C1 segment of cervical spinal cord (tissue), 14 donors: ENCODE data around the gene FOXJ1.
"Not testable (repeated sequence)": the region's sequence is repeated elsewhere in the genome, so short reads cannot be mapped to it uniquely, and the experiment has no call there.

Experiments used
- DNase-seq, 14 donors: peaks; one replicate each; lab custom pipeline; 2025; lab: John Stamatoyannopoulos, UW

Gene FOXJ1

GRCh38 chr17:76141212-76142038 is at the start of gene FOXJ1:
Gene FOXJ1 (minus strand): TSS chr17:76141245. CDS start chr17:76140395, 850 bp downstream.
- DNase-seq: peak in 13 of 14 donors; percentile 31 to 87 (median 74)

GRCh38 chr17:76189741-76190140 is 48.7 kb upstream of the FOXJ1 start:
- no peak for DNase-seq

DNA sequence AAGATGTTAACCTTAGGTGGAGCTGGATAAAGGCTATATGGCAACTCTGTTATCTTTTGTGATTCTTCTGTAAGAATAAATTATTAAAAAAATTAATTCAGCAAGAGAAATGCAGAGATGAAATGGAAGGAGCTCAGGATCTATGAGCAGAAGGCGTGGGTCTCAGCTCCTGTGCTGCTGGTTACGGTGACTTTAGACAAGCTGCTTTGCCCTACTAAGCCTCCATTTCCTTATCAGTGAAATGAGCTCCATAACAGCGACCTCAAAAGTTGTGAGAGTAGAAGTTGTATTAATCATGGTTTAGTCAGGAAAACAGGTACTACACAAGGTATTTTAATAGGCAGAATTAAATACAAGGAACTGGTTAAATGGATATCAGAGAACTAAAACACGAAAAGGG is 48.2 kb upstream of the FOXJ1 start:
- DNase-seq: no peak

DNA sequence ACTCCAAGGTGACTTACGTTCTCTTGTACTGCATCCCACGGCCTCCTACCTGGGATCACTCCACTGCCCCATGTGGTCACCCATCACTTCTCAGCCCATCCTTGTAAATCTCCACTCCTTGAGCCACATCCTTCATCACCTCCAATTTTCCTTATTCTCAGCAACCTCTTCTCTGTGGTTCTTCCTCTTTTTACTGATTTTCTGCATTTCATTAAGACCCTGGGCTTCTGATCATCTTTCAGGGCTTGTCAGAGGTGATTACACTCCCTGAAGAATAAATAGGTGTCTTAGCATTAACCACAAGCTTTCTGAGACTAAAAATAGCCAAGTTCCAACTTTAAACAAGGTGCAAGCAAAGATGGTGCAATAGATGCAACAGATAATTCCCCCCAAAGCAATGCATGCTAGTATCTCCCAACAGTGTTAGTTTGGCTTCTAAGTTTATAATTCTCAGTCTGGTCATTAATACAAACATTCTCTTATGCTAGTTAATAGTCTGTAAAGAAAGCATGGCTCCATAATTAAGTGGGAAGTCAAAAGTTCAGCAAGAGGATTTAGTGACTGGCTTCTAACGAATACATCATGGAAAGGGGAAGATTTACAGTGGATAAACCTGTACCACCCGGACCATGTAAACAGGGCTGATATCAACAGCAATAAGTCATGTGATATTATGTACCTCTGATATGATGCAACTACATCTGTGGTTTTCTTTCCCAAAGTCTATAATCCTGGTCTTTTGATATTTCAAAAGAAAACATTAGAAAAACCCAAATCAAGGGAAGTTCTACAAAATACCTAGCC is 47.4 kb upstream of the FOXJ1 start:
- DNase-seq: no peak

GRCh38 chr17:76186774-76187173 is 45.7 kb upstream of the FOXJ1 start:
- not testable (repeated sequence) for DNase-seq

GRCh38 chr17:76184290-76184689 is 43.2 kb upstream of the FOXJ1 start:
- DNase-seq: no peak

DNA sequence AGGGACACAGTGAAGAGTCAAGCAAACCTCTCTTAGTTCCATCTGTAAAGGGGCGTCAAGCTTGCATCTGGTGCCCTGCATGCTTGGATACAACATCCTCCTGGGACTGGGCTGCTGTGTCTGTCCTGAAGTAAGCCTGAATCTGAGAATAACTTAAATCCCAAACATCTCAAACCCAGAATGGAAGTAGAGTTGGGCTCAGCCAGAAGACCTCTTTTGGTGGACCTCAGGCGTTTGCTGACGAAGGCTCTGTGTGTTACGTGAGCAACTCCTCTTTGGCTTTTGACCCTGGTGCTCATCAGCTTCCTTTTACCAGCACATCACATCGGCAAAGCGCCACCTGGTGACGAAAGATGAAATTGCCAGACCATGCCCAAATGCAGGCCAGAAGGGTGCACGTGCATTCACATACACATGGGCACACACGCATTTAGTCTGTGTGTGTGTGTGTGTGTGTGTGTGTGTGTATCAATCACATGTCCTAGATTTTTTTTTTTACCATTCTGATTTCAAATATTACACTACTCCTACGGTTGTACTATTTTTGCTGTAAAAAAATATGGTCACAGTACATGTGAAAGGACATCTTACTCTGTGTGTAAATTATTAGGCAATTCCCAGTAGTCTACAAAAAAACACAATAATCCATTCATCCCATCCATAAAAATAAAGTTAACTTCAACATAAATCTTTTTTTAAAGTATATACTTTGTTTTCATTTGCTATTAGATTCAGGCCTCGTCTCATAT is 41.1 kb upstream of the FOXJ1 start:
- DNase-seq: peak; percentile 10 to 82 (median 64)

DNA sequence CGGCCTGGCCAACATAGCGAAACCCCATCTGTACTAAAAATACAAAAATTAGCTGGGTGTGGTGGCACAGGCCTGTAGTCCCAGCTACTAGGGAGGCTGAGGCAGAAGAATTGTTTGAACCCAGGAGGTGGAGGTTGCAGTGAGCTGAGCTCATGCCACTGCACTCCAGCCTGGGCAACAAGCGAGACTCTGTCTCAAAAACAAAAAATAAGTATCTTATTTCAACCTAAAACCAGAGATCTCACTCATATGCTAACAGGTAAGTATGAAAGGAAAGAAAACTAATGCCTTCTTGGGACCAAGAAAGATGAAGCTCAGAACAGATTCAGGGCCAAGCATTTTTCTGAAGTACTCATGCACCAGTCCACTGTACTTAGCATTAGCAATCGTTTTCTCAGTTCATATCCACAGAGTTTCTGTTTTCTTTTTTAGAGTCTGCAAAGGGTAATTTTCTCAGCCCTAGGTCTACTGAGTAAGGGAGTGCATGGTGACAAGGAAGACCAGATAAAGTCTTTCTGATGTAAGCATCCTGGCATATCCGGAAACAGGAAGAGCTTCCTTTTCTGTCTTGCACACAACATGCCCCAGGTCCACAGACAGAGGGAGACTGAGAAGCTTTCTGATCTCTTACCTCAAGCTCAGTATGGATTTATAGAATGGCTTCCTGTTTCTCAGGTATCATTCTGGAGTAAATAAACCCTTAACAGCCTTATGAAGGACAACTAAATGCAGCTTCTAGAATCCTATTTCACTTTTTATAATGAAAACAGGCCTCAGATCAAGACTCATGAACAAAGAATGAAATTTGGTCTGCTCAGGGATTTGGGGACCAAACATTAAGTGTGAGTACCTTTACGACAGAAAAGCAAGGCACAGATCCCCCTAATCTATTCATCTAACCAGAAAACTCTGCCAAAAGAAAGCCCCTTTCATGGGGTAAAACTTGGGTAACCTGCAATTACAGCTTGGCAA is 38.7 kb upstream of the FOXJ1 start:
- DNase-seq: no peak

GRCh38 chr17:76178124-76178523 is 37.1 kb upstream of the FOXJ1 start:
- no peak for DNase-seq

DNA sequence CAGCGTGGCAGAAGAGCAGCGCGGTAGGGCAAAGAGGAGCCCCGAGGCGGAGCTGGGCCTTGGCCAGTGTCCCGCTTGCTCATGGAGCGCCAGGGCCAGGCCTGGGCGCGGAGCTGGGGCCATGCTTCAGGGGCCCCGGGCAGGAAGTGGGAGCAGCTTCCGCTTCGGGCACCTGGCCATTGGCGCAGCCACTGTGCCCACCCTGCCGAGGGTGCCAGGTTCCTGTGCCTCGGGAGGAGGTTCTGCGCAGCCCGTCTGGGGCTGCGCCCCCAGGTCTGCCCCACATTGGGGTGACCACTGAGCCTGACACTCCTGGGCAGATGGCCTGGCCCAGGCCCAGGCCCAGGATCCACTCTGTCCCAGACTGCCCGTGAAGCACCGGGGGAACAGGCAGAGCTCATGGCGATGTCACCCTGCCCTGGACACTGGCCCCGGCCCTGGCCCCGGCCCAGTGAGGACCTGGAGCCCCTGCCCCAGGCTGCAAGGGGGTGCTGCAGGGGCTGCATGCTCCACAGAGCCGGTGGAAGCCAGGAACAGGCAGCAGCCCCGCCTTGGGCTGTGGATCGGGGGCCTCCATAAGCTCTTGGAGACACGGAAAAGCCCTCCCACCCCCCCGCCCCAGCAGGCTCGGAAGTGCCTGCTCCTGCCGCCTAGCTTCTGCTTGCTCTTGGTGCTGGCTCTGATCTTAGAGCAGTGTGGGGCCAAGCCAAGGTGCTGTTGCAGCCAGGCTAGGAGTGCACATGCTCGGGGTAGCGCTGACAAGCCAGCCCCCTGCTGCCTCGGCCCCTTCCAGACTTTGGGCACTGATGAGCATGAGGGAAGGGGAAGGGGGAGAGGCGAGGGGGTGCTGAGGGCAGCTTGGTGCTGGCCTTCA is 35.9 kb upstream of the FOXJ1 start:
- peak in 1 of 14 donors; percentile 64 for DNase-seq

- DNase-seq: no peak
Measured at GRCh38 chr17:76174037-76174436, 33.0 kb upstream of the FOXJ1 start.

GRCh38 chr17:76173474-76173873 is 32.4 kb upstream of the FOXJ1 start:
- DNase-seq: no peak

DNA sequence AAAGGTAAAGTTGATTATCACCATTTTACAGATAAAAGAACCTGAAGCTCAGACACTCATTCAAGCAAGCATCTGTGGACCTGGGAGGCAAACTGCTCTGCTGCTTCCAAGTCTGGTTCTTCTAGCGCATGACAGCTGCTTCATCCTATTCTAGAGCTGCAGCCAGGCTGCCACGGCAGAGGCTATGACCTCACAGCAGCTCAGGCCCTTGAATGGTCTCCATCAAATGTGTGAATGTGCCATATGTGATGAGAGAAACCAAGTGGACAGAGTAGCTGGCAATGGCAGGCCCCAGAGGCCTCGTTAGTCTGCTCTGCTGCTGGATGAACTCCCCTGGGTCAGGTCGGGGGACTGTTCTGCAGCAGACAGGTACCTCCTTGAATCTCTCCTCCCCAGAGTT is 30.7 kb upstream of the FOXJ1 start:
- DNase-seq: no peak

GRCh38 chr17:76170114-76170513 is 29.1 kb upstream of the FOXJ1 start:
- no peak for DNase-seq

DNA sequence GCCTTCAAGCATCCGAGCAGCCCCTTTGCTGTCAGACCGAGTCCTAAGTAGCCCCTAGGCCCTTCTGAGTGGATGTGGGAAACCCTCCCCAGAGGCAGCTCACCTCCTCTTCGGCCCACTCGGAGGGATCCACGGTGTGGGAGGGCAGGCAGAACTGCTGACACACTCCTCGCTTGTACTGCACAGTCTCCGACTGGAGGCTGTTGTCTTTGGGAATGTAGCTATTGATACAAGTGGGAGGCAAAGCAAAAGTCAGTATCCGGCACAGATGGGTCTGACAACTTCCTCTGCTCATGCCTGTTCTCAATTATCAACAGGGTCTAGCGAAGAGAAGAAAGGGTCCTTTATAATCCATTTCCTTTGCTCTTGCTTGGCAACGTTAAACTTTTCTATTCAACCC is 25.9 kb upstream of the FOXJ1 start:
- peak in 1 of 14 donors; percentile 30 for DNase-seq

- DNase-seq: peak in 9 of 14 donors; percentile 33 to 88 (median 45)
Measured at GRCh38 chr17:76166168-76166567, 25.1 kb upstream of the FOXJ1 start.

DNA sequence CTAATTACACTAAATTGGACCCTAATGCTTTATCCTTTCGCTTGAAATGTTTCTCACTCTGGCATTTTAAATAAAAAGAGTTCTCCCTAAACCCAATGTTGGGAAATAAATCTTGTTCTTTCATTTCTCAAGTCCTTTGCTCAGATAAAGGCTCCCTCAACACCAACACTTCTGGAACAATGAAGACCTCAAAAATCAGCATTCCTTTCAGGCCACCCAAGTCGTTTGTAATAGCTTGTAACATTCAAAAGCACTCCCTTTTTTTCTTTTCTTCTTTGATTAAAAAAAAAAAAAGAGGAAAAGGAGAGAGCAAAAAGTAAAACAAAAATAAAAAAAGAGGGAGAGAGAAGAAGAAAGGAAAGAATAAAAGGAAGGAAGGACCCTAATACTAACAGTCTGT is 23.3 kb upstream of the FOXJ1 start:
- no peak for DNase-seq

- no peak for DNase-seq
Measured at GRCh38 chr17:76163919-76164318, 22.9 kb upstream of the FOXJ1 start.

DNA sequence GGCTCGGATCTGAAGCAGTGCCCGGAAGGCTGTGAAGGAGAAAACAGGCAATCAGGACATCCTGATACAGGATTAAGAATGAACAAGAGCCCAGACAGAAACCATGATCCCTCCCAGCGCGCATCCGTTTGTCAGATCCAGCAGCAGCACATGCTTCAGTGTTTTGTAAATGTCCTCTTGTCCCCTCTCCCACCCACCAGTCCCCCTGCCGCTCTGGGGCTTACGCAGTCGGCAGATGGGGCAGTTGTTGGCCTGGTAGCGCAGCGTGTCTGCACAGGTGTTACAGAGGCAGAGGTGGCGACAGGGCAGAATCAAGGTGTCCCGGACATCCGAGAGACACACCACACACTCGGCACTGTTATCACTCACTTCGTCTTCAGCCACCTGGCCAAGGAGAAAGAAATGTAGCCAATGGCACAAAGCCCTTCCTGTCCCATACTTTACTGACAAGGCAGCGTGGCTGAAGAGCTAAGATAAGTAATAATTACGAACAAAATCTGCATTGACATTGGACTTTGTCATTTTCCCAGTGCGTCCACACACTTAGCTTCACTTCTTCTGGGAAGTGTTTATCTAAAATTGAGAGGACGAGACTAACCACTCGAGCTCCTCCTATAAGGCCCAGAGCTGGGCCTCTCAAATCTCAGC is 20.7 kb upstream of the FOXJ1 start:
- DNase-seq: no peak
